Measurements from ENCODE around the gene CCDC88C.
"Not testable (repeated sequence)": the region's sequence is repeated elsewhere in the genome, so short reads cannot be mapped to it uniquely, and the experiment has no call there.

The CCDC88C gene

DNA sequence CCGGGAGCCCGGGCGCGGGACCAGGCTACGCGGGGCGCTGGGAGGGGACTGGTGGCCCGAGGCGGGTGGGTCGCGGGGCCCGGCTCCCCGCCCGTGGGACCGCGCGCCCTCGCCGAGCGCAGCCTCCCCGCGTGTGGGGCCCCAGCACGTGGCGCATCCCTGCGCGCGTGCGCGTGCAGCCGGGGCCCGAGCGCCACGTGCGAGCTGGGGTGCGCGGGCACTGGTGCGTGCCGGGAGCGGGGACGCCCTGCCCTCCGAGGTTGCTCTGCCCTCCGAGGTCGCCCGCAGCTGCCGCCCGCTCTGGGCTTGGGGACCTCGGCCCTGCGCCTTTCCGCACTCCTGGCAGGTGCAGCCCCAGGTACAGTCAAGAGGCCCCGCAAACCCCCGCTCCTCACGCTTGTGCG lies 365 bp upstream of the CCDC88C start:
- peak; percentile 70 for DNase-seq

DNA sequence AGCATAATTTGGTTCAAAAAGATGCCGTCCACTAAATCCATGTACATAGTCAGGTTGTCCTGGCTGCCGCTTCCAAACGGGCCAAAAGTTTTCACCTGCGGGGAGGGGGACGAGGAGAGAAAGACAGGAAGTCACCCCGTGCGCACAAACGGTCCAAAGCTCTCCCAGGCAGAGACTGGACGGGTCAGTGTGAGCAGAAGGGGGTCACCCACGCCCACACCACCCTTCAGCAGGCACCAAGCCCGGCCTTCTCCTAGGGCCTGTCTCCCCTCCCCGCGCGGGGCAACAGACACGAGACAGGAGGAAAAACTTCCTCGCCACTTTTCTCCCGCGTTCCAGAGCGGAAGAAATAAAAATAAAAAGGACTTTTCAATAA lies 888 bp downstream of the CCDC88C start:
- DNase-seq = peak; percentile 46

- DNase-seq = peak; percentile 39
Measured at GRCh38 chr14:91415794-91416743, 1.6 kb downstream of the CCDC88C start.

- DNase-seq = no peak
Measured at GRCh38 chr14:91414475-91414833, 3.2 kb downstream of the CCDC88C start.

- DNase-seq = no peak
Measured at GRCh38 chr14:91413547-91414474, 3.8 kb downstream of the CCDC88C start.

DNA sequence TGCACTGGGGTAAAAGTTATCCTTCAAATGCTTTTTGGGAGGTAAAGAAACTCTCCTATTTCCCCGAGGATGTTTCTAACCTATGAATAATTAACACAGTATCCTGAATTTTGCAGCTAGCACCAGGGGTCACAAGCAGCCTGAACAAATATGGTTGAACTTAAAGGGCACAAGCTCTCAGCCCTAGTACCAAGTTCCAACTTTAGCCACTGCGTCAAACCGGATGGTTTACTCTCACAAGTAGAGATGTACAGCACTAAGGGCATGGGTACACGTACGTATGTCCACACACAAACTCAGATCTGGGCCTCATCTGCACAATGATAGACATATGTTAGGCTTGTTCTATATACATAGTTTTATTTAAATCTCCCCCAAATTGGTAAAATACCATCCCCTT lies 4.7 kb downstream of the CCDC88C start:
- DNase-seq = no peak

DNA sequence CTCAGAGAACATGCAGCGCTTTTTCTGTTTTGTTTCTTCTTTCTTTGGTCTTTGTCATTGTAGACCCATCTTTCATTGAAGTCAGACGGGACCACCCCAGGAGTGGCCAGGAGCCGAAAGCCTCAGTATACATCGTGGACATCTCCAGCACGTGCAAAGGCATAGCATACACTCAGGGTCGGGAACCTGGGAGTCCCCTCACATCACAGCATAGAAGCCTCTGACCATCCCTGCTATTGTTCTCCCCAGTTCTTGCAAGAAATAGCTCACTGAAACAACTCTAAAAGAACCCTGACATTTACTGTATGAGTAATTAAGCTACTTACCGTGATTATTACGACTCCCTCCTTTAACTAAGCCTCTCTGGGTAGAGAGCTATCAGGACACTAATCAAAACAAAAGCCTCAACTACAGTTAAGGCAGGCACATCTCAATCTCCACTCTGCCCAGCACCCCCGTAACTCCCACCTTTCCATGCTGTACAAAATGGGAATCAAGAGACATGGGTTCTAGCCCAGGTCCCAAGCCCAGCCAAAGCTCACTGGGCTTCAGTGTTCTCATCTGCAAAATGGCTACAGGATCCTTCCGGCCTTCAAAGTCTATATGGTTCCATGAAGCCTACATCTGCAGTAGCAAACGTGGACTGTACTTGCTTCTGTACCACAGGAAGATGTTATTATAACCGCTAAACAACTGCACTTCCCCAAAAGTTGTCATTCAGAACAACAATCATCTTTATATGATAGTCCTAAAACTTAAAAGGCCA lies 6.7 kb downstream of the CCDC88C start:
- DNase-seq = no peak

GRCh38 chr14:91409928-91410718 lies 7.5 kb downstream of the CCDC88C start:
- no peak for DNase-seq

DNA sequence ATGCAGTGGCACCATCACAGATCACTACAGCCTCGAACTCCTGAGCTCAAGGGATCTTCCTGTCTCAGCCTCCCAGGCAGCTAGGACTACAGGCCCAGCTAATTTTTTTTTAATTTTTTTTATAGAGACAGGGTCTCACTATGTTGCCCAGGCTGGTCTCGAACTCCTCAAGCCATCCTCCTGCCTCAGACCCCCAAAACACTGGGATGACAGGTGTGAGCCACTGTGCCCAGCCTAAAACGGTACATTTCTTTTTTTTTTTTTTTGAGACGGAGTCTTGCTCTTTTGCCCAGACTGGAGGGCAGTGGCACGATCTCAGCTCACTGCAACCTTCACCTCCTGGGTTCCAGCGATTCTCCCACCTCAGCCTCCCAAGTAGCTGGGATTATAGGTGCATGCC lies 8.4 kb downstream of the CCDC88C start:
- not testable (repeated sequence) for DNase-seq

- DNase-seq = no peak
Measured at GRCh38 chr14:91406982-91407381, 10.6 kb downstream of the CCDC88C start.

DNA sequence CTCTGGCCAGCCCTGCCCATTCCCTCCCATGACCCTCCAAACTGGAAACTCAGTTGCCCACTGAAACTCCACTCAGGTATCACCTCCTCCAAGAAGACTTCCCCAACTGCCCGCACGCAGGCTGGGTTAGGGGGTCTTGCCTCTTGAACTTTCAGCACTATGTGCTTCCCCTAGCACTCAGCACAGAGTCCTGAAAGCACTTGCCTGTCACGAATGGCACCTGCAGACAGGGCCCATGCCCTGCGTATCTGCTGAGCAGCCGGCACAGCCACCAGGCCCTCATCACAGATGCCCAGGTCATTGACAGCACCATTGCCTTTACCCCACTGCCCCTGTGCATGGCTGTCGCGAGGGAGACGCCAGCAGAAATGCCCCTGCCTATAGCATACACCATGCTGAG lies 11.2 kb downstream of the CCDC88C start:
- DNase-seq = no peak

DNA sequence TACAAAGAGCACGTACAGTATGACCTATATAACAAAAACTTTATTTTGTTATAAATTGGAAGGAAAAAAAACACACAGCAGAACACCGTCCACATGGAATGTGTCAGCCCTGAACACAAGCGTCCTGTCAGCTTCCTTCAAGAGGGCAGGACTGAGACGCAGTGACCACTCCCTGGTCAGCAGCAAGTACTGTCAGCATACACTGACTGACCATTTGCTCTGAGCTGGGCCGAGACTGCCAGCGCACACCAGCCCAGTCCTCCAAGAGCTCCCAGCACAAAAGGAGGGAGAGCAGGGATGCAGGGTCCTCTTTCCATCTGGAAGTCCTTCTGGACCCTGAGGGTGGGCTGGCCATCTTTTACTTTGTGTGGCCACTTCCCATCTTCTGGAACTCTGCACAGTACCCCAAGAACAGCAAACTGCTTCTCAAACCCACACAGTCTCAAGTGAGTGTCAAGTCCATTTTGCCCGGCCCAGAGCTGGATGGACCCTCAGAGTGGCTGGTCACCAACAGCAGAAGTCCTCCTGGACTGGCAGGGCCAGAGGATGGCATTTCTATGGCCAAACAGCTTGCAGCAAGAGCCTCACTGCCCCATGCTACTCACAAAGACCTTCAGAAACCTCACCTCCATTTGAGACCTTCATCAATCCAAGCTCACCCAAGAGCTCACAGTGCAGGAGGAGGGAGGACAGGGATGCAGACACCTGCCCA lies 11.7 kb downstream of the CCDC88C start:
- no peak for DNase-seq

GRCh38 chr14:91405241-91405721 lies 12.3 kb downstream of the CCDC88C start:
- DNase-seq = no peak

DNA sequence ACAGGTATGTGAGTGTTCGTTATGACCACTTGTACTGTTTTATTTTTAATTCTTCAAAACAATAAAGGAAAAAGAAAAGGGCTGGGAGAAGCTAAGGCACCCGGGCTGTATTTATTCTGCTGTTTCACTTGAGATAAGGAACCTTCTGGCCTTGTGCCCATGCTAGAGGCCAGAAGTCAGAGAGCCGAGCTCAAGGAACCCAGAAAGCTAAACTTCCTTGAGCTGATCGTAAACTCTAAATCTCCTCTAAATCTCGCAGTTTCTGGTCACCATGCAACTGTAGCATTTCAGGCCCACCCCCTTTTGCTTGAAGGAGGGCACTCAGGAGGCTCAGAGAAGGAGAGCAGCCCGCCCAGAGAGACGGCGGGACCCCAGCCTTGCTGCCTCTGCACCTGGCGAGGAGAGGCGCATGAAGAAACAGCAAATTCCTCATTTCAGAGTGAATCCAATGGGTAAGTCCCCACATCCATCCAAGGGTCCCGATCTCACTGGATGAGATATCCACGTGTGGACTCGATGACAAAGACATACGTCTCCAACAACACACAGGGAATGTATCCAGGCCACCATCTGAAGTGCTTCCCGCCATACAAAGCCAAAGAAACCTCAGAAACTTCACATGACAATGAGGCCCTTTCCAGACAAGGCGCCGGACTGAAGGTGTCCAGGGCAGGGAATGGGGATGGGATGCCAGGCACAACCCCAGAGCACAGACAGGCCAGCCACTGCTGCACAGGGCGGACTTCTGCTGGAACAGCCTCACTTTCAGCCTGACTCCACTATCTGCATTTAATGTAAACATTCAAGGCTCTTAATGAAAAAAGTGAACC lies 14.6 kb downstream of the CCDC88C start:
- no peak for DNase-seq

- DNase-seq = no peak
Measured at GRCh38 chr14:91402348-91402747, 15.3 kb downstream of the CCDC88C start.

- DNase-seq = no peak
Measured at GRCh38 chr14:91401751-91402150, 15.9 kb downstream of the CCDC88C start.

GRCh38 chr14:91400696-91401095 lies 16.9 kb downstream of the CCDC88C start:
- DNase-seq = no peak

- no peak for DNase-seq
Measured at GRCh38 chr14:91399868-91400640, 17.6 kb downstream of the CCDC88C start.

GRCh38 chr14:91398707-91399106 lies 18.9 kb downstream of the CCDC88C start:
- no peak for DNase-seq

All from right forelimb (tissue), 1 donor.